HepG2 (cell line): ENCODE data around the gene SARS2. TPM values are rescaled to one million over a fixed set of nuclear protein-coding genes. Genes with fewer than 3 reads are reported as not detected.

ENCODE experiments used
- BCLAF1 ChIP-seq: fragments of 450-650 bp; IDR thresholded peaks from 2 replicates; pipeline ENCODE4 v1.6.1; 2017; ENCODE audit warnings: mild to moderate bottlenecking
- CEBPB ChIP-seq: IDR thresholded peaks from 2 replicates; pipeline ENCODE4 v1.6.1; 2011; ENCODE audit warnings: low read depth, low read length, improper control_type of control experiment, borderline replicate concordance
- CREM ChIP-seq, 2 experiments: sonication (generic) in 1 of 2; formaldehyde crosslinking in 1 of 2; IDR thresholded peaks; 2 replicates each; pipeline versions ENCODE4 v1.4.0 to v1.6.1; 2016 to 2020; ENCODE audit warnings: antibody characterized with exemption in 1 of 2, mild to moderate bottlenecking in 1 of 2, missing genetic modification reagents in 1 of 2
- FOXK2 ChIP-seq: fragments of 450-650 bp; IDR thresholded peaks from 2 replicates; pipeline ENCODE4 v1.6.1; 2016
- NR2F6 ChIP-seq, 2 experiments: IDR thresholded peaks; 2 replicates each; pipeline ENCODE4 v1.6.1; 2016; ENCODE audit warnings: antibody characterized with exemption in 1 of 2, mild to moderate bottlenecking in 1 of 2
- PCBP2 ChIP-seq: fragments of 200-400 bp; formaldehyde crosslinking; optimal IDR thresholded peaks from 2 replicates; pipeline ENCODE3; 2018; ENCODE audit warnings: low read length, low read depth; ENCODE audit not compliant: poor library complexity, severe bottlenecking
- SALL2 ChIP-seq: sonication (generic); formaldehyde crosslinking; IDR thresholded peaks from 2 replicates; pipeline ENCODE4 v1.8.1; 2023; ENCODE audit warnings: mild to moderate bottlenecking, missing genetic modification reagents, inconsistent platforms
- SATB2 ChIP-seq: sonication (generic); formaldehyde crosslinking; IDR thresholded peaks from 2 replicates; pipeline ENCODE4 v1.5.0; 2020; ENCODE audit warnings: missing genetic modification reagents
- TAF1 ChIP-seq: sonication (generic); formaldehyde crosslinking; IDR thresholded peaks from 2 replicates; pipeline ENCODE4 v1.4.0; 2020; ENCODE audit warnings: missing genetic modification reagents
- TBP ChIP-seq: sonication (generic); formaldehyde crosslinking; IDR thresholded peaks from 2 replicates; pipeline ENCODE4 v1.5.0; 2020; ENCODE audit warnings: missing genetic modification reagents
- ZBTB20 ChIP-seq: sonication (generic); formaldehyde crosslinking; IDR thresholded peaks from 2 replicates; pipeline ENCODE4 v1.8.1; 2023; ENCODE audit warnings: missing genetic modification reagents, low read depth, mild to moderate bottlenecking, borderline replicate concordance
- ZBTB38 ChIP-seq: sonication (generic); formaldehyde crosslinking; IDR thresholded peaks from 2 replicates; pipeline ENCODE4 v1.5.1; 2020; ENCODE audit warnings: mild to moderate bottlenecking, missing genetic modification reagents
- ZBTB8A ChIP-seq: sonication (generic); formaldehyde crosslinking; IDR thresholded peaks from 2 replicates; pipeline ENCODE4 v1.4.0; 2020; ENCODE audit warnings: mild to moderate bottlenecking, low read depth, missing genetic modification reagents, borderline replicate concordance
- ZFP41 ChIP-seq: sonication (generic); formaldehyde crosslinking; IDR thresholded peaks from 2 replicates; pipeline ENCODE4 v1.4.0; 2020; ENCODE audit warnings: mild to moderate bottlenecking, missing genetic modification reagents, borderline replicate concordance
- ZNF124 ChIP-seq: sonication (generic); formaldehyde crosslinking; IDR thresholded peaks from 2 replicates; pipeline ENCODE4 v1.4.0; 2020; ENCODE audit warnings: missing genetic modification reagents
- ZNF382 ChIP-seq: sonication (generic); formaldehyde crosslinking; IDR thresholded peaks from 2 replicates; pipeline ENCODE4 v1.5.0; 2020; ENCODE audit warnings: missing genetic modification reagents, mild to moderate bottlenecking, borderline replicate concordance
- ZNF557 ChIP-seq: sonication (generic); formaldehyde crosslinking; IDR thresholded peaks from 2 replicates; pipeline ENCODE4 v1.4.0; 2020; ENCODE audit warnings: missing genetic modification reagents
- ZNF740 ChIP-seq: sonication (generic); formaldehyde crosslinking; IDR thresholded peaks from 2 replicates; pipeline ENCODE4 v1.4.0; 2020; ENCODE audit warnings: missing genetic modification reagents
- polyA plus RNA-seq, 8 experiments: library from polyadenylated mRNA; depleted of rRNA in 3 of 8; stranded (reverse) in 7 of 8; unstranded in 1 of 8; fragments of >200 nt; fragmentation: Illumina TruSeq in 4 of 8; extraction: Trizol in 4 of 8; gene quantifications; 2 replicates each; pipeline versions ENCODE4 v1.2.1 to v1.2.3, GENCODE V29; 2011 to 2016; ENCODE audit warnings: low read depth in 4 of 8, missing spikeins in 1 of 8, mixed read lengths in 1 of 8; ENCODE audit not compliant: insufficient read depth in 1 of 8
- total RNA-seq, 5 experiments: library from RNA; depleted of rRNA; stranded (reverse); fragments of >200 nt; fragmentation: Illumina TruSeq; extraction: Trizol; gene quantifications; 2 replicates each; pipeline ENCODE4 v1.2.3, GENCODE V29; 2016; ENCODE audit warnings: low read depth in 1 of 5
- TF ChIP-seq, protein P1 (sequence below): sonication (generic); formaldehyde crosslinking; IDR thresholded peaks from 2 replicates; pipeline ENCODE4 v1.4.0; 2020; ENCODE audit warnings: mild to moderate bottlenecking, missing genetic modification reagents
- TF ChIP-seq, protein P2 (sequence below): sonication (generic); formaldehyde crosslinking; IDR thresholded peaks from 2 replicates; pipeline ENCODE4 v1.8.0; 2022; ENCODE audit warnings: mild to moderate bottlenecking, missing genetic modification reagents; ENCODE audit not compliant: insufficient replicate concordance
- TF ChIP-seq, protein P3 (sequence below): sonication (generic); formaldehyde crosslinking; conservative IDR thresholded peaks from 2 replicates; pipeline ENCODE4 v1.8.0; 2022; ENCODE audit warnings: missing genetic modification reagents

Gene SARS2
- total and polyA plus RNA-seq, 2 of the 13 experiments (the other 11 are each of a cell fraction or from before 2014, with no cell fraction given), result 40.0 to 48.6 TPM

- TF ChIP-seq, protein P1, sequence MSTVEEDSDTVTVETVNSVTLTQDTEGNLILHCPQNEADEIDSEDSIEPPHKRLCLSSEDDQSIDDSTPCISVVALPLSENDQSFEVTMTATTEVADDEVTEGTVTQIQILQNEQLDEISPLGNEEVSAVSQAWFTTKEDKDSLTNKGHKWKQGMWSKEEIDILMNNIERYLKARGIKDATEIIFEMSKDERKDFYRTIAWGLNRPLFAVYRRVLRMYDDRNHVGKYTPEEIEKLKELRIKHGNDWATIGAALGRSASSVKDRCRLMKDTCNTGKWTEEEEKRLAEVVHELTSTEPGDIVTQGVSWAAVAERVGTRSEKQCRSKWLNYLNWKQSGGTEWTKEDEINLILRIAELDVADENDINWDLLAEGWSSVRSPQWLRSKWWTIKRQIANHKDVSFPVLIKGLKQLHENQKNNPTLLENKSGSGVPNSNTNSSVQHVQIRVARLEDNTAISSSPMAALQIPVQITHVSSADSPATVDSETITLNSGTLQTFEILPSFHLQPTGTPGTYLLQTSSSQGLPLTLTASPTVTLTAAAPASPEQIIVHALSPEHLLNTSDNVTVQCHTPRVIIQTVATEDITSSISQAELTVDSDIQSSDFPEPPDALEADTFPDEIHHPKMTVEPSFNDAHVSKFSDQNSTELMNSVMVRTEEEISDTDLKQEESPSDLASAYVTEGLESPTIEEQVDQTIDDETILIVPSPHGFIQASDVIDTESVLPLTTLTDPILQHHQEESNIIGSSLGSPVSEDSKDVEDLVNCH (CRISPR knock-in tag), result no peak
- TF ChIP-seq PCBP2 (no peak), SATB2 (CRISPR knock-in tag) (no peak), TBP (CRISPR knock-in tag) (no peak), CREM (IDR thresholded peaks at IDR 0.05) (no peak), CREM (CRISPR knock-in tag; IDR thresholded peaks at IDR 0.05) (no peak), NR2F6 (IDR thresholded peaks at IDR 0.05) (peak; percentile 65), NR2F6 (CRISPR knock-in tag; IDR thresholded peaks at IDR 0.05) (peak; percentile 75), ZBTB20 (CRISPR knock-in tag) (no peak), FOXK2 (no peak), ZNF382 (CRISPR knock-in tag) (no peak), ZNF740 (no peak), SALL2 (CRISPR knock-in tag) (no peak), TAF1 (CRISPR knock-in tag) (no peak), ZFP41 (CRISPR knock-in tag) (no peak), CEBPB (no peak), ZNF124 (CRISPR knock-in tag) (no peak), ZBTB38 (0 out of 2 replicates have a peak, but pooled peaks have one; percentile 12), BCLAF1 (no peak), ZBTB8A (CRISPR knock-in tag) (no peak), ZNF557 (CRISPR knock-in tag) (no peak)
- TF ChIP-seq, protein P2, sequence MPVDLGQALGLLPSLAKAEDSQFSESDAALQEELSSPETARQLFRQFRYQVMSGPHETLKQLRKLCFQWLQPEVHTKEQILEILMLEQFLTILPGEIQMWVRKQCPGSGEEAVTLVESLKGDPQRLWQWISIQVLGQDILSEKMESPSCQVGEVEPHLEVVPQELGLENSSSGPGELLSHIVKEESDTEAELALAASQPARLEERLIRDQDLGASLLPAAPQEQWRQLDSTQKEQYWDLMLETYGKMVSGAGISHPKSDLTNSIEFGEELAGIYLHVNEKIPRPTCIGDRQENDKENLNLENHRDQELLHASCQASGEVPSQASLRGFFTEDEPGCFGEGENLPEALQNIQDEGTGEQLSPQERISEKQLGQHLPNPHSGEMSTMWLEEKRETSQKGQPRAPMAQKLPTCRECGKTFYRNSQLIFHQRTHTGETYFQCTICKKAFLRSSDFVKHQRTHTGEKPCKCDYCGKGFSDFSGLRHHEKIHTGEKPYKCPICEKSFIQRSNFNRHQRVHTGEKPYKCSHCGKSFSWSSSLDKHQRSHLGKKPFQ (CRISPR knock-in tag), result no peak
- TF ChIP-seq, protein P3, sequence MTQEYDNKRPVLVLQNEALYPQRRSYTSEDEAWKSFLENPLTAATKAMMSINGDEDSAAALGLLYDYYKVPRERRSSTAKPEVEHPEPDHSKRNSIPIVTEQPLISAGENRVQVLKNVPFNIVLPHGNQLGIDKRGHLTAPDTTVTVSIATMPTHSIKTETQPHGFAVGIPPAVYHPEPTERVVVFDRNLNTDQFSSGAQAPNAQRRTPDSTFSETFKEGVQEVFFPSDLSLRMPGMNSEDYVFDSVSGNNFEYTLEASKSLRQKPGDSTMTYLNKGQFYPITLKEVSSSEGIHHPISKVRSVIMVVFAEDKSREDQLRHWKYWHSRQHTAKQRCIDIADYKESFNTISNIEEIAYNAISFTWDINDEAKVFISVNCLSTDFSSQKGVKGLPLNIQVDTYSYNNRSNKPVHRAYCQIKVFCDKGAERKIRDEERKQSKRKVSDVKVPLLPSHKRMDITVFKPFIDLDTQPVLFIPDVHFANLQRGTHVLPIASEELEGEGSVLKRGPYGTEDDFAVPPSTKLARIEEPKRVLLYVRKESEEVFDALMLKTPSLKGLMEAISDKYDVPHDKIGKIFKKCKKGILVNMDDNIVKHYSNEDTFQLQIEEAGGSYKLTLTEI (CRISPR knock-in tag), result no peak
Measured at GRCh38 chr19:38917921-38918491, 12.6 kb downstream of the SARS2 start (continued).
